ENCODE measurements around the gene SULT1C2.

Gene SULT1C2

DNA sequence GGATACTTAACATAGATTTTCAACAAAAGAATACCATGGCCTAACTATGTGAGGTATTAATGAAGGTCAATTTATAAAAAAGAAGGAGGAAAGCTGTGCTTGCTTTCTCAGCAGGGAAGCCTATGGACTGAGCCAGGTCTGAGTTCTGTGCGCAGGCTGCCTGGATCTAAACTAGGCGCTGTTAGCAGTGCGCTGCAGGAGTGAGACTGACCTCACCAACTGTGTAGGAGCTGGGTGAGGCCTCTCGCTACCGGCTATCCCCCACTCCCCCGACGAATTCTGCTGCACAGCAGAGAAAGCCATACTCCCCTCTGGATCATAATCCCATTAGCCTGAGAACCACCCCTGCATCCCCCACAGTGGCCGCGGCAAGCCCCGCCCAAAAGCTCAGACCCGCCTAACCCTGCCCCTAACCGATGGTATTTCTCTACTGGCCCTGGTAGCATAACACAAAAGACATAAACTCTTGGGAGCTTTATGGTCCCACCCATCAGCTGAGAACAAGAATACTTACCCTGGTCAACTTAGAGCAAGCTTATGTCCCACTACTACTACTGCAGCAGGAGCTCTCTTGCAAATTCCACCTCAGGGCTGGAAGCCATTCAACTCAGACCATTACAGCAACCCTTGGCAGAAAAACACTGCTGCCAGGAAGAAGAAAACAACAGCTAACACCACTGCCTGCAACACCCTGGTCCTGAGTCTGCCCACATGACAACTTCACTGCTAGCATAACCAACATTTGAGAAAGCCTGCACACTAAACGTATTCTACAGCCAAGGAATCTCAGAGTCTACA, 28.0 kb downstream of the SULT1C2 start:
- no peak for ATAC-seq
- TF ChIP-seq ARNTL (CRISPR knock-in tag; IDR thresholded peaks at IDR 0.05; ENCODE audit: borderline replicate concordance, low read depth) (no peak), OSR1 (CRISPR knock-in tag; IDR thresholded peaks at IDR 0.05) (no peak), ZFP3 (CRISPR knock-in tag; IDR thresholded peaks at IDR 0.05) (no peak), ESRRG (CRISPR knock-in tag; IDR thresholded peaks at IDR 0.05) (no peak), SNAI2 (CRISPR knock-in tag; IDR thresholded peaks at IDR 0.05) (no peak), RARB (CRISPR knock-in tag; IDR thresholded peaks at IDR 0.05) (no peak), GLIS3 (CRISPR knock-in tag; IDR thresholded peaks at IDR 0.05) (no peak), PPARA (CRISPR knock-in tag; IDR thresholded peaks at IDR 0.05; ENCODE audit: borderline replicate concordance) (no peak), ZNF70 (CRISPR knock-in tag; IDR thresholded peaks at IDR 0.05) (no peak), CSDC2 (CRISPR knock-in tag; IDR thresholded peaks at IDR 0.05) (no peak), ZNF565 (CRISPR knock-in tag; conservative IDR thresholded peaks at IDR 0.05; ENCODE audit: low read depth) (no peak), TCF4 (CRISPR knock-in tag; IDR thresholded peaks at IDR 0.05; ENCODE audit: borderline replicate concordance) (no peak), ZNF8 (CRISPR knock-in tag; IDR thresholded peaks at IDR 0.05) (no peak), ISL1 (CRISPR knock-in tag; IDR thresholded peaks at IDR 0.05) (no peak)
- TF ChIP-seq, protein P1, sequence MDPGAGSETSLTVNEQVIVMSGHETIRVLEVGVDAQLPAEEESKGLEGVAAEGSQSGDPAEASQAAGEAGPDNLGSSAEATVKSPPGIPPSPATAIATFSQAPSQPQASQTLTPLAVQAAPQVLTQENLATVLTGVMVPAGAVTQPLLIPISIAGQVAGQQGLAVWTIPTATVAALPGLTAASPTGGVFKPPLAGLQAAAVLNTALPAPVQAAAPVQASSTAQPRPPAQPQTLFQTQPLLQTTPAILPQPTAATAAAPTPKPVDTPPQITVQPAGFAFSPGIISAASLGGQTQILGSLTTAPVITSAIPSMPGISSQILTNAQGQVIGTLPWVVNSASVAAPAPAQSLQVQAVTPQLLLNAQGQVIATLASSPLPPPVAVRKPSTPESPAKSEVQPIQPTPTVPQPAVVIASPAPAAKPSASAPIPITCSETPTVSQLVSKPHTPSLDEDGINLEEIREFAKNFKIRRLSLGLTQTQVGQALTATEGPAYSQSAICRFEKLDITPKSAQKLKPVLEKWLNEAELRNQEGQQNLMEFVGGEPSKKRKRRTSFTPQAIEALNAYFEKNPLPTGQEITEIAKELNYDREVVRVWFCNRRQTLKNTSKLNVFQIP (CRISPR knock-in tag; IDR thresholded peaks at IDR 0.05; ENCODE audit: borderline replicate concordance, low read depth): no peak
- TF ChIP-seq, protein P2, sequence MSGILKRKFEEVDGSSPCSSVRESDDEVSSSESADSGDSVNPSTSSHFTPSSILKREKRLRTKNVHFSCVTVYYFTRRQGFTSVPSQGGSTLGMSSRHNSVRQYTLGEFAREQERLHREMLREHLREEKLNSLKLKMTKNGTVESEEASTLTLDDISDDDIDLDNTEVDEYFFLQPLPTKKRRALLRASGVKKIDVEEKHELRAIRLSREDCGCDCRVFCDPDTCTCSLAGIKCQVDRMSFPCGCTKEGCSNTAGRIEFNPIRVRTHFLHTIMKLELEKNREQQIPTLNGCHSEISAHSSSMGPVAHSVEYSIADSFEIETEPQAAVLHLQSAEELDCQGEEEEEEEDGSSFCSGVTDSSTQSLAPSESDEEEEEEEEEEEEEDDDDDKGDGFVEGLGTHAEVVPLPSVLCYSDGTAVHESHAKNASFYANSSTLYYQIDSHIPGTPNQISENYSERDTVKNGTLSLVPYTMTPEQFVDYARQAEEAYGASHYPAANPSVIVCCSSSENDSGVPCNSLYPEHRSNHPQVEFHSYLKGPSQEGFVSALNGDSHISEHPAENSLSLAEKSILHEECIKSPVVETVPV (CRISPR knock-in tag; IDR thresholded peaks at IDR 0.05): no peak
- TF ChIP-seq, protein P3, sequence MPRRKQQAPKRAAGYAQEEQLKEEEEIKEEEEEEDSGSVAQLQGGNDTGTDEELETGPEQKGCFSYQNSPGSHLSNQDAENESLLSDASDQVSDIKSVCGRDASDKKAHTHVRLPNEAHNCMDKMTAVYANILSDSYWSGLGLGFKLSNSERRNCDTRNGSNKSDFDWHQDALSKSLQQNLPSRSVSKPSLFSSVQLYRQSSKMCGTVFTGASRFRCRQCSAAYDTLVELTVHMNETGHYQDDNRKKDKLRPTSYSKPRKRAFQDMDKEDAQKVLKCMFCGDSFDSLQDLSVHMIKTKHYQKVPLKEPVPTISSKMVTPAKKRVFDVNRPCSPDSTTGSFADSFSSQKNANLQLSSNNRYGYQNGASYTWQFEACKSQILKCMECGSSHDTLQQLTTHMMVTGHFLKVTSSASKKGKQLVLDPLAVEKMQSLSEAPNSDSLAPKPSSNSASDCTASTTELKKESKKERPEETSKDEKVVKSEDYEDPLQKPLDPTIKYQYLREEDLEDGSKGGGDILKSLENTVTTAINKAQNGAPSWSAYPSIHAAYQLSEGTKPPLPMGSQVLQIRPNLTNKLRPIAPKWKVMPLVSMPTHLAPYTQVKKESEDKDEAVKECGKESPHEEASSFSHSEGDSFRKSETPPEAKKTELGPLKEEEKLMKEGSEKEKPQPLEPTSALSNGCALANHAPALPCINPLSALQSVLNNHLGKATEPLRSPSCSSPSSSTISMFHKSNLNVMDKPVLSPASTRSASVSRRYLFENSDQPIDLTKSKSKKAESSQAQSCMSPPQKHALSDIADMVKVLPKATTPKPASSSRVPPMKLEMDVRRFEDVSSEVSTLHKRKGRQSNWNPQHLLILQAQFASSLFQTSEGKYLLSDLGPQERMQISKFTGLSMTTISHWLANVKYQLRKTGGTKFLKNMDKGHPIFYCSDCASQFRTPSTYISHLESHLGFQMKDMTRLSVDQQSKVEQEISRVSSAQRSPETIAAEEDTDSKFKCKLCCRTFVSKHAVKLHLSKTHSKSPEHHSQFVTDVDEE (CRISPR knock-in tag; IDR thresholded peaks at IDR 0.05): no peak

DNA sequence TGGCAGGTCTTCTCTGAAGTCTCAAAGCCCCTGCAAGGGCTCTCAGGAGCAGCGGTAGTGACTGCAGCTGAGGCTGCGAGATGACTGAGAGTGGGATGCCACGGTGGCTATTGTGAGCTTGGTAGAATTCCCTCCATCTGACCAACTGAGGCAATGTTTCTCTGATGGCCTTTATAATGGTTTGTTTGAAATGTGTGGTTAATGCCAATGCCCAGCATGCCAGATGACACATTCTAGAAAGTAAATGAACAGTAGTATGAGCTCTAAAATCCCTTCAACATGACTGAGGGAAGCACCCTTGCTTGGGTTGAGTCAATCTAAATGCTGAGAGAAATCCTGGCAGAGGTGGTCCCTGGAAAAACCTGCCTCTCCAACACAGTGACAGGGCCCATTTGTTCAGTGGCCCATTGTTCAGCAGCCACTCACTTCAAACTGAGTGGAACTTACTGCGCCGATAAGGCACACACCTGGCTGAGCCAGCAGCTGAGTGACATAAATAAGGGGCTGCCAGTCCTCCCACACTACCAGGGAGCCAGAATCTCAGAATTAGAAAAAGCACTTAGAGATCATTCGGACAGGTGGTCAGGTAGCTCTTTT, 31.7 kb downstream of the SULT1C2 start:
- no peak for ATAC-seq
- TF ChIP-seq ESRRG (CRISPR knock-in tag; IDR thresholded peaks at IDR 0.05) (no peak), CSDC2 (CRISPR knock-in tag; IDR thresholded peaks at IDR 0.05) (no peak), PPARA (CRISPR knock-in tag; IDR thresholded peaks at IDR 0.05; ENCODE audit: borderline replicate concordance) (no peak), ZNF565 (CRISPR knock-in tag; conservative IDR thresholded peaks at IDR 0.05; ENCODE audit: low read depth) (no peak), BACH2 (CRISPR knock-in tag; IDR thresholded peaks at IDR 0.05; ENCODE audit: borderline replicate concordance) (no peak), ZFP3 (CRISPR knock-in tag; IDR thresholded peaks at IDR 0.05) (no peak), RARB (CRISPR knock-in tag; IDR thresholded peaks at IDR 0.05) (no peak), SNAI2 (CRISPR knock-in tag; IDR thresholded peaks at IDR 0.05) (no peak), ZNF70 (CRISPR knock-in tag; IDR thresholded peaks at IDR 0.05) (no peak), TOX (CRISPR knock-in tag; IDR thresholded peaks at IDR 0.05; ENCODE audit: borderline replicate concordance) (no peak), GLIS3 (CRISPR knock-in tag; IDR thresholded peaks at IDR 0.05) (no peak), ZFP30 (CRISPR knock-in tag; IDR thresholded peaks at IDR 0.05) (no peak), ISL1 (CRISPR knock-in tag; IDR thresholded peaks at IDR 0.05) (no peak), ZNF8 (CRISPR knock-in tag; IDR thresholded peaks at IDR 0.05) (no peak)
- TF ChIP-seq, protein P4, sequence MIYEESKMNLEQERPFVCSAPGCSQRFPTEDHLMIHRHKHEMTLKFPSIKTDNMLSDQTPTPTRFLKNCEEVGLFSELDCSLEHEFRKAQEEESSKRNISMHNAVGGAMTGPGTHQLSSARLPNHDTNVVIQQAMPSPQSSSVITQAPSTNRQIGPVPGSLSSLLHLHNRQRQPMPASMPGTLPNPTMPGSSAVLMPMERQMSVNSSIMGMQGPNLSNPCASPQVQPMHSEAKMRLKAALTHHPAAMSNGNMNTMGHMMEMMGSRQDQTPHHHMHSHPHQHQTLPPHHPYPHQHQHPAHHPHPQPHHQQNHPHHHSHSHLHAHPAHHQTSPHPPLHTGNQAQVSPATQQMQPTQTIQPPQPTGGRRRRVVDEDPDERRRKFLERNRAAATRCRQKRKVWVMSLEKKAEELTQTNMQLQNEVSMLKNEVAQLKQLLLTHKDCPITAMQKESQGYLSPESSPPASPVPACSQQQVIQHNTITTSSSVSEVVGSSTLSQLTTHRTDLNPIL (CRISPR knock-in tag; IDR thresholded peaks at IDR 0.05; ENCODE audit: low read depth): no peak
- TF ChIP-seq, protein P1 (CRISPR knock-in tag; IDR thresholded peaks at IDR 0.05; ENCODE audit: borderline replicate concordance, low read depth): no peak
- TF ChIP-seq, protein P3 (CRISPR knock-in tag; IDR thresholded peaks at IDR 0.05): no peak
- TF ChIP-seq, protein P5, sequence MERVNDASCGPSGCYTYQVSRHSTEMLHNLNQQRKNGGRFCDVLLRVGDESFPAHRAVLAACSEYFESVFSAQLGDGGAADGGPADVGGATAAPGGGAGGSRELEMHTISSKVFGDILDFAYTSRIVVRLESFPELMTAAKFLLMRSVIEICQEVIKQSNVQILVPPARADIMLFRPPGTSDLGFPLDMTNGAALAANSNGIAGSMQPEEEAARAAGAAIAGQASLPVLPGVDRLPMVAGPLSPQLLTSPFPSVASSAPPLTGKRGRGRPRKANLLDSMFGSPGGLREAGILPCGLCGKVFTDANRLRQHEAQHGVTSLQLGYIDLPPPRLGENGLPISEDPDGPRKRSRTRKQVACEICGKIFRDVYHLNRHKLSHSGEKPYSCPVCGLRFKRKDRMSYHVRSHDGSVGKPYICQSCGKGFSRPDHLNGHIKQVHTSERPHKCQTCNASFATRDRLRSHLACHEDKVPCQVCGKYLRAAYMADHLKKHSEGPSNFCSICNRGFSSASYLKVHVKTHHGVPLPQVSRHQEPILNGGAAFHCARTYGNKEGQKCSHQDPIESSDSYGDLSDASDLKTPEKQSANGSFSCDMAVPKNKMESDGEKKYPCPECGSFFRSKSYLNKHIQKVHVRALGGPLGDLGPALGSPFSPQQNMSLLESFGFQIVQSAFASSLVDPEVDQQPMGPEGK (CRISPR knock-in tag; IDR thresholded peaks at IDR 0.05; ENCODE audit: borderline replicate concordance): no peak
